Upper lobe of right lung (tissue), 1 donor: ENCODE measurements around the gene PVR. TPM values are rescaled to one million over a fixed set of nuclear protein-coding genes. Genes with fewer than 3 reads are reported as not detected.

Source experiments
- ATAC-seq: fragments of 200-7000 bp; cut with Tn5 transposase; one replicate; pipeline ENCODE4 v1.9.1; 2020; ENCODE audit warnings: mild to moderate bottlenecking, moderate library complexity
- DNase-seq: peaks from one replicate; pipeline ENCODE4 v3.0.0-alpha.2; 2020
- H3K27ac ChIP-seq: fragments of 200-600 bp; one replicate; pipeline ENCODE4 v1.8.0; 2022
- H3K27me3 ChIP-seq: fragments of 200-600 bp; one replicate; pipeline ENCODE4 v1.8.0; 2022; ENCODE audit warnings: mild to moderate bottlenecking
- H3K36me3 ChIP-seq: fragments of 200-600 bp; one replicate; pipeline ENCODE4 v1.8.0; 2022
- H3K4me1 ChIP-seq: fragments of 200-600 bp; one replicate; pipeline ENCODE4 v1.8.0; 2022
- H3K4me3 ChIP-seq: fragments of 200-600 bp; one replicate; pipeline ENCODE4 v1.8.0; 2022; ENCODE audit warnings: mild to moderate bottlenecking
- H3K9me3 ChIP-seq: fragments of 200-600 bp; one replicate; pipeline ENCODE4 v1.8.0; 2022
- intact Hi-C: fragments of 100-400 bp; cut with DNase I; formaldehyde crosslinking; loops from one replicate; pipeline ENCODE4 v1.11.0; 2022
- total RNA-seq: library from RNA; stranded (reverse); fragmentation: NEBNext Ultra II Directional; extraction: Animal tissue kit (Norgen Biotek cat#: 25700); gene quantifications from one replicate; pipeline ENCODE4 v1.2.1, GENCODE V29; 2021
- TF ChIP-seq, protein P1 (sequence below): fragments of 200-600 bp; IDR thresholded peaks from one replicate; pipeline ENCODE4 v1.8.0; 2022; ENCODE audit warnings: antibody characterized with exemption
- donor health status: DM: no; HTN: yes; CAD: no; lungs with severe emphysema.

PVR gene
- total RNA-seq, 1 donor from 2014 or later = 40.8 TPM

DNA sequence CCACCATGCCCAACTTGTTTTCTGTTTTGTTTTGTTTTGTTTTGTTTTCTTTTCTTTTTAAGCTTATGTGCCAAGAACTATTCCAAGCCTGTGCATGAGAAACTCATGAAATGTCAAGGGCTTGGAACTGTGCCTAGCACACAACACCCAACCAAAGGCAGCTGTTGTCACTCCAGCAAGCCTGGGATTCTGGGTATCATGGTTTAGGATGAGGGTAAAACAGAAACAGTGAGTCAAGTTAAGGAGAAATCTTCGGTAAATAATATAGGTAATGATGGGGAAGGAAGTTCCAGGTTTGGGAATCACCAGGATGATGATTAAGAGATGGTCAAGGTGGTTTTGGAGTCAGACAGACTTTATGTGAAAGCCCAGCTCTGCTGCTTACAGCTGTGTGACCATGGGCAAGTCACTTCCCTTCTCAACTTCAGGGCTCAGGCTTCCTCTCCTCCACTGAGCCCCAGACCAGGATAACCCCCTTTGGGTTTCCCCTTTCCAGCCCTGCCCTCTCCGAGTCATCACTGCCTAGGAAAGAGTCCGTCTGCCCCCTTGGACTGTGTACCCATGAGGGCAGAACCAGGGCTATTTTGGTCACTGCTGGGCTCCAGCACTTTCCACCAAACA, 5.0 kb downstream of the PVR start:
- H3K36me3 ChIP-seq = peaks cover 38% of the 10 kb centered on the region
- peak; percentile 3 for ATAC-seq

DNA sequence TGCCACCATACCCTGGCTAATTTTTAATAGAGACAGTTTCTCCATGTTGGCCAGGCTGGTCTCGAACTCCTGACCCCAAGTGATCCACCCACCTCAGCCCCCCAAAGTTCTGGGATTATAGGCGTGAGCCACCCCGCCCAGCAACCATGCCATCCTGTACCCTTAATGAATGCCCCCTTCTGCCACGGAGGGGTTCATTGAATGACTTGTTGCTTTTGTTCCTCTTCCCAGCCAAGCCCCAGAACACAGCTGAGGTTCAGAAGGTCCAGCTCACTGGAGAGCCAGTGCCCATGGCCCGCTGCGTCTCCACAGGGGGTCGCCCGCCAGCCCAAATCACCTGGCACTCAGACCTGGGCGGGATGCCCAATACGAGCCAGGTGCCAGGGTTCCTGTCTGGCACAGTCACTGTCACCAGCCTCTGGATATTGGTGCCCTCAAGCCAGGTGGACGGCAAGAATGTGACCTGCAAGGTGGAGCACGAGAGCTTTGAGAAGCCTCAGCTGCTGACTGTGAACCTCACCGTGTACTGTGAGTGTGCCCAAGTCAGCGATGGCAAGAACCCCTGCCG, 6.0 kb downstream of the PVR start:
- peaks cover 13% of the 10 kb centered on the region for H3K4me1 ChIP-seq
- no peak for DNase-seq
- H3K4me3 ChIP-seq = no peak overlapping the region
- no peak for ATAC-seq
- intact Hi-C loops = no loop called here
- no peaks in the 10 kb centered on the region for H3K9me3 ChIP-seq
- no peaks in the 10 kb centered on the region for H3K27me3 ChIP-seq
- H3K36me3 ChIP-seq = peaks cover 41% of the 10 kb centered on the region
- H3K27ac ChIP-seq = no peak overlapping the region
- TF ChIP-seq, protein P1, sequence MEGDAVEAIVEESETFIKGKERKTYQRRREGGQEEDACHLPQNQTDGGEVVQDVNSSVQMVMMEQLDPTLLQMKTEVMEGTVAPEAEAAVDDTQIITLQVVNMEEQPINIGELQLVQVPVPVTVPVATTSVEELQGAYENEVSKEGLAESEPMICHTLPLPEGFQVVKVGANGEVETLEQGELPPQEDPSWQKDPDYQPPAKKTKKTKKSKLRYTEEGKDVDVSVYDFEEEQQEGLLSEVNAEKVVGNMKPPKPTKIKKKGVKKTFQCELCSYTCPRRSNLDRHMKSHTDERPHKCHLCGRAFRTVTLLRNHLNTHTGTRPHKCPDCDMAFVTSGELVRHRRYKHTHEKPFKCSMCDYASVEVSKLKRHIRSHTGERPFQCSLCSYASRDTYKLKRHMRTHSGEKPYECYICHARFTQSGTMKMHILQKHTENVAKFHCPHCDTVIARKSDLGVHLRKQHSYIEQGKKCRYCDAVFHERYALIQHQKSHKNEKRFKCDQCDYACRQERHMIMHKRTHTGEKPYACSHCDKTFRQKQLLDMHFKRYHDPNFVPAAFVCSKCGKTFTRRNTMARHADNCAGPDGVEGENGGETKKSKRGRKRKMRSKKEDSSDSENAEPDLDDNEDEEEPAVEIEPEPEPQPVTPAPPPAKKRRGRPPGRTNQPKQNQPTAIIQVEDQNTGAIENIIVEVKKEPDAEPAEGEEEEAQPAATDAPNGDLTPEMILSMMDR = no peak

More for the DNA sequence above, 5.0 kb downstream of the PVR start:
- Histone ChIP-seq H3K27me3 (no peaks in the 10 kb centered on the region), H3K9me3 (no peaks in the 10 kb centered on the region), H3K27ac (no peak overlapping the region), H3K4me3 (no peak overlapping the region), H3K4me1 (peaks cover 13% of the 10 kb centered on the region)
- TF ChIP-seq, protein P1 = no peak
- DNase-seq = no peak
- intact Hi-C loops = no loop called here

DNA sequence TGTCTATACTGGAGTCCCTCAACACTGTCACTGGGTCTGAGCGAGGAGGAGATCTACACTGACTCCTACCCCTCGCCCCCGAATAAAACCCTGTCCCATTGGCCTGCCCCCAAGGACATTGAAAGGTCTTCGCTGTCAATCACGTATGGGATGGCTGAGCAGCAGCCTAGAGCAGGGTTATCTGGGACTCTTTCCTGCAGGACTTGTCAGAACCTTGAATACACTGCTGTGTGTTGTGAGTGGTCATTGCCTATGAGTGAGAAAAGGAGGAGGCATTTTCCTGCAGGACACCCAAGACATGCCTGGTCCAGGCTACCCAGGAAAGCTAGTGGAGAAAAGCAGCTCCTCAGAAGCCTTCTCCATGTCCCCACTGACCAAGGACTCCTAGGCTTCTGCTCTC, 9.6 kb downstream of the PVR start:
- Histone ChIP-seq H3K27ac (no peak overlapping the region), H3K4me1 (peaks cover 8% of the 10 kb centered on the region), H3K27me3 (no peaks in the 10 kb centered on the region), H3K9me3 (no peaks in the 10 kb centered on the region), H3K36me3 (peaks cover 70% of the 10 kb centered on the region), H3K4me3 (no peak overlapping the region)
- TF ChIP-seq, protein P1 = no peak
- no peak for ATAC-seq
- no peak for DNase-seq
- intact Hi-C loops = no loop called here

DNA sequence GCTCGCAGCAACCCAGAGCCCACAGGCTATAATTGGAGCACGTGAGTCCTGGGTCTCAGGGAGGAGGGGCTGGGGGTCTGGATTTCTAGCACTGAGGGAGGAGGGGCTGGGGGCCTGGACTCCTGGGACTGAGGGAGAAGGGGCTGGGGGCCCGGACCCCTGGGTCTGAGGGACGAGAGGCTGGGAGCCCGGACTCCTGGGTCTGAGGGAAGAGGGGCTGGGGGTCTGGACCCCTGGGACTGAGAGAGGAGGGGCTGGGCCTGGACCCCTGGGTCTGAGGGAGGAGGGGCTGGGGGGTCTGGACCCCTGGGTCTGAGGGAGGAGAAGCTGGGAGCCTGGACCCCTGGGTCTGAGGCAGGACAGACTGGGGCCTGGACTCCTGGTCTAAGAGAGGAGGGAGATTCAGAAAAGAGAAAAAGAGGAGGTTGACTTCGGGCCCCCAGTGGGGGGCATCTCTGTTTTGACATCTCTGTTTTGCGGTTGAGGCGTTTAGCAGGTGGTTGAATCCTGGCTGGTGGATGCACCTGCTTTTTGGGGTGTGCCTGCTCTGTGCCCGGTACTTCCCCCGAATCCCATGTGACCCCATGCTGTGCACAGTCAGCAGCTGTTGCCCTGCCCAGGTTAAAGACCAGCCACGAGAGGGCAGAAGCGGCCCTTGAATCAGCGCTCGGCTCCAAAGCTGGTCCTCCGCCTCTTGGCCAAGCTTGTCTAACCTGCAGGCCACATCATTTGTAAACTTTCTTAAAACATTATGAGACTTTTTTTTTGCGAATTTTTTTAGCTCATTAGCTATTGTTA, 10.5 kb downstream of the PVR start:
- TF ChIP-seq, protein P1 = peak; percentile 76
- H3K36me3 ChIP-seq = peaks cover 79% of the 10 kb centered on the region
- H3K27me3 ChIP-seq = no peaks in the 10 kb centered on the region
- no peak overlapping the region for H3K27ac ChIP-seq
- DNase-seq = peak; percentile 88
- intact Hi-C loops = no loop called here
- ATAC-seq = peak; percentile 91
- H3K4me1 ChIP-seq = peaks cover 3% of the 10 kb centered on the region
- no peak overlapping the region for H3K4me3 ChIP-seq
- no peaks in the 10 kb centered on the region for H3K9me3 ChIP-seq

DNA sequence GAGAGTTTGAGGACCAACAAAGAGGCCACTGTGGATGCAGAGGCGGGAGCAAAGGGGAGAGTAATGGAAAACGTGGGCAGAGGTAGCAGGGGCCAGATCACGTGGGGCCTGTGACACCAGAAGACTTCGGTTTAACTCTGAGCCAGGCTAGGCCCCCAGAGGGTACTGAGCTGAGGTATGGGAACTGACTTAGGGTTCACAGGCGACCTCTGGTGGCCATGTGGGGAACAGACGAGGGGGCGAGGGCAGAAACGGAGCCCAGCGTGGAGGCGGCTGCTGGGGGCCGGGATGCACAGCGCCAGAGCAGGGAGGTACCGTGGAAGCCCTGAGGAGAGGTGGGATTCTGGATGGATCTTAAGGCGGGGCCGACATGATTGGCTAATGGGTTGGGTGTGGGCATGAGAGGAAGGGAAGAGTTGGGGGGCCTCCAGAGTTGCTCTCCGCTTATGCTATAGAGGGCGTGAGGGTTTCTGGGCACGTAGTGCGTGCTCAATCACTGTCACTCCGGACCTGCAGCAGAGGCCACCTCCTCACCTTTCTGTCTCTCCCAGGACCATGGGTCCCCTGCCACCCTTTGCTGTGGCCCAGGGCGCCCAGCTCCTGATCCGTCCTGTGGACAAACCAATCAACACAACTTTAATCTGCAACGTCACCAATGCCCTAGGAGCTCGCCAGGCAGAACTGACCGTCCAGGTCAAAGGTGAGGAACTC, 13.7 kb downstream of the PVR start:
- H3K36me3 ChIP-seq = peaks cover 81% of the 10 kb centered on the region

More for the DNA sequence above, 13.7 kb downstream of the PVR start:
- H3K4me1 ChIP-seq = peaks cover 3% of the 10 kb centered on the region
- DNase-seq (peak; percentile 81), ATAC-seq (peak; percentile 79)
- intact Hi-C loops = loop anchor here (5.0 kb wide), 1 partner anchor 85 kb away; no protein-coding TSS in a partner anchor
- TF ChIP-seq, protein P1 = peak; percentile 96
- H3K4me3 ChIP-seq = no peak overlapping the region
- H3K27me3 ChIP-seq = no peaks in the 10 kb centered on the region
- H3K9me3 ChIP-seq = no peaks in the 10 kb centered on the region
- no peak overlapping the region for H3K27ac ChIP-seq
